GM13976 (cell line): ENCODE measurements around the gene DUSP15.

Experiments used
- DNase-seq: peaks from one replicate; pipeline ENCODE4 v3.0.0; 2012; ENCODE audit warnings: low spot score
- CTCF ChIP-seq: IDR thresholded peaks from 2 replicates; pipeline ENCODE4 v1.5.1; 2012; ENCODE audit warnings: borderline replicate concordance, mild to moderate bottlenecking; ENCODE audit not compliant: insufficient read depth; ENCODE audit errors: extremely low read depth, missing control alignments, control extremely low read depth
- in situ Hi-C: fragments of 300-500 bp; cut with MboI; formaldehyde crosslinking; loops from one replicate; pipeline ENCODE4 v1.12.0; 2022; ENCODE audit warnings: low sequenced_read_pairs, mixed read lengths, inconsistent platforms; ENCODE audit not compliant: unreplicated experiment

The DUSP15 gene

GRCh38 chr20:31875671-31876070 lies 5.3 kb upstream of the DUSP15 start:
- in situ Hi-C loops, result no loop called here
- no peak for TF ChIP-seq CTCF
- no peak for DNase-seq

GRCh38 chr20:31872406-31872805 lies 2.1 kb upstream of the DUSP15 start:
- in situ Hi-C loops, result no loop called here
- no peak for DNase-seq
- TF ChIP-seq CTCF, result no peak

DNA sequence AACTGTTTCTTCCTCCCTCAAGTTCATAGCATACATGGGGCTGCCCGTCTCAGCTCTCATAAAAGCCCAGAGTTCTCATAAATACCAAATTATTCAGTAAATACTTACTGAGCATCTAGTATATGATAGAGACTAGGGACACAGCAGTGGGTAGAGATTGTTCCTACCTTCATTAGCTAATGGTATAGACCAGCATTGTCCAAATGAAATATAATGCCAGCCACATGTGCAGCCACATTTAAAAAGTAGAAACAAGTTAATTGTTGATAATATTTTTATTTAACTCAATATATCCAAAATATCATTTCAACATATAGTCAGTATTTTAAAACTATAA lies 1.3 kb upstream of the DUSP15 start:
- TF ChIP-seq CTCF, result no peak
- DNase-seq, result no peak
- in situ Hi-C loops, result no loop called here

DNA sequence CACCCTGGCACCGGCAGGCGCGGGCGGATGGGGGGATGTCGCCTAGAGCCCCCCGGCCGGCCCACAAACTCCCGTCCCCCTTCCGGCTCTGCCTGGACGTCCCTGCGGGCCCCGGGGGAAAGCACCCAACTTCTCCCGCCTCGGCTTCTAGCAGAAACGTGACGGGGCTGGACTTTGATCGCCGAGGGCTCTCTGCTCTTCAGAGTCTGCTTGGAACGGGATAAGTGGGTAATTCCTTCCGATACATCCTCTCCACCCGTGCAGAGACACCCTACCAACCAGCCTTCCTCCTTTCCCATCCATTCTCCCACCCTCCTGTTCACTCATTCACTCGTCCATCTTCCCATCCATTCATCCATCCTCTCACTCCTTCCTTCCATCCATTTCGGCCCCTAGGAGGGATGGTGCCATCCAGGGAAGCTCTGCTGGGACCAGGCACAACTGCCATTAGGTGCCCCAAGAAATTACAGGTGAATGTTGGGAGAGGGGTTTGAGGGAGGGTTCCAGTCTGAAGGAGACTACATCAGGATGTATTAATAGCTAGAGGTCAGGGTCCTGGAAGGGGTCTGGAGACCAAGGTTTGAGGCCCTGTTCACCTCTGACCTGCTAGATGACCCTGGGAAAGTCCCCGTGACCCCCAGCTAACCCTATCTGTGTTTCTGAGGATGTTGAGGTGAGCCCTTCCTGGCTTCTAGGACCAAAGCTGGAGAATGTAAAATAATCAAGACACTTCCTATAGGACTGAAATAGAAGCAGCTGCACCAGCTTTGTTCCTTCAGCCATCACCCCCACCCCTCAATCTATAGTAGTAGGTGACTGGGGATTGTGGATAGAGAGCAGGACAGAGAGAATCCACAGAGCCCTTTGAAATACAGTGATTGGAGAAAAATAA lies 645 bp upstream of the DUSP15 start:
- peak; percentile 11 for DNase-seq
- in situ Hi-C loops, result no loop called here
- no peak for TF ChIP-seq CTCF

- in situ Hi-C loops, result no loop called here
- no peak for TF ChIP-seq CTCF
- DNase-seq, result no peak
These were observed 720 bp downstream of the DUSP15 start for GRCh38 chr20:31869673-31869941.

- peak; percentile 22 for DNase-seq
- TF ChIP-seq CTCF, result no peak
- in situ Hi-C loops, result no loop called here
These were observed 1.3 kb downstream of the DUSP15 start for GRCh38 chr20:31868853-31869672.
